Tibial artery (tissue), 4 donors: ENCODE measurements around the gene CERS1.

Experiments
- DNase-seq, 2 donors: peaks; one replicate each; pipeline ENCODE4 v3.0.0-alpha.2; 2019
- H3K27ac ChIP-seq, 2 donors: fragments of 200-600 bp; sonication (generic) in 1 of 2; 1 replicate in 1 of 2; 2 replicates in 1 of 2; pipeline ENCODE4 v1.5.1; 2018 to 2019; ENCODE audit warnings: mild to moderate bottlenecking in 1 of 2
- H3K27me3 ChIP-seq, 2 donors: fragments of 200-600 bp; sonication (generic) in 1 of 2; one replicate each; pipeline versions ENCODE4 v1.5.1 to v1.6.0; 2016 to 2019
- H3K36me3 ChIP-seq, 3 donors: fragments of 200-600 bp; sonication (generic) in 2 of 3; one replicate each; pipeline ENCODE4 v1.5.1; 2016 to 2019; ENCODE audit warnings: mild to moderate bottlenecking in 2 of 3
- H3K4me1 ChIP-seq, 4 donors: fragments of 200-600 bp; sonication (generic) in 2 of 4; 1 replicate in 3 of 4; 2 replicates in 1 of 4; pipeline ENCODE4 v1.5.1; 2016 to 2019
- H3K4me3 ChIP-seq, 2 donors: fragments of 200-600 bp; sonication (generic) in 1 of 2; 1 replicate in 1 of 2; 2 replicates in 1 of 2; pipeline ENCODE4 v1.5.1; 2018 to 2019; ENCODE audit warnings: mild to moderate bottlenecking in 2 of 2
- H3K9me3 ChIP-seq, 3 donors: fragments of 200-600 bp; sonication (generic) in 1 of 3; one replicate each; pipeline ENCODE4 v1.5.1; 2016 to 2019
- CTCF ChIP-seq, 2 experiments: fragments of 200-600 bp in 1 of 2; fragments of 450-650 bp in 1 of 2; IDR thresholded peaks; one replicate each; pipeline ENCODE4 v1.5.1; 2017 to 2019; ENCODE audit warnings: antibody characterized with exemption in 2 of 2, mild to moderate bottlenecking in 1 of 2, moderate library complexity in 1 of 2
- intact Hi-C: fragments of 100-400 bp; cut with DNase I; formaldehyde crosslinking; loops from one replicate; pipeline ENCODE4 v1.15.0; 2023; ENCODE audit warnings: low total_unique reads

Gene CERS1

GRCh38 chr19:18940769-18941627 is 45.0 kb upstream of the CERS1 start, which contains the start of gene HOMER3:
HOMER3 (minus strand) TSS chr19:18941217; CDS start chr19:18938982, 2,235 bp downstream.
- peak within 1 kb of the TSS; percentile 73 to 78 for H3K27ac ChIP-seq

DNA sequence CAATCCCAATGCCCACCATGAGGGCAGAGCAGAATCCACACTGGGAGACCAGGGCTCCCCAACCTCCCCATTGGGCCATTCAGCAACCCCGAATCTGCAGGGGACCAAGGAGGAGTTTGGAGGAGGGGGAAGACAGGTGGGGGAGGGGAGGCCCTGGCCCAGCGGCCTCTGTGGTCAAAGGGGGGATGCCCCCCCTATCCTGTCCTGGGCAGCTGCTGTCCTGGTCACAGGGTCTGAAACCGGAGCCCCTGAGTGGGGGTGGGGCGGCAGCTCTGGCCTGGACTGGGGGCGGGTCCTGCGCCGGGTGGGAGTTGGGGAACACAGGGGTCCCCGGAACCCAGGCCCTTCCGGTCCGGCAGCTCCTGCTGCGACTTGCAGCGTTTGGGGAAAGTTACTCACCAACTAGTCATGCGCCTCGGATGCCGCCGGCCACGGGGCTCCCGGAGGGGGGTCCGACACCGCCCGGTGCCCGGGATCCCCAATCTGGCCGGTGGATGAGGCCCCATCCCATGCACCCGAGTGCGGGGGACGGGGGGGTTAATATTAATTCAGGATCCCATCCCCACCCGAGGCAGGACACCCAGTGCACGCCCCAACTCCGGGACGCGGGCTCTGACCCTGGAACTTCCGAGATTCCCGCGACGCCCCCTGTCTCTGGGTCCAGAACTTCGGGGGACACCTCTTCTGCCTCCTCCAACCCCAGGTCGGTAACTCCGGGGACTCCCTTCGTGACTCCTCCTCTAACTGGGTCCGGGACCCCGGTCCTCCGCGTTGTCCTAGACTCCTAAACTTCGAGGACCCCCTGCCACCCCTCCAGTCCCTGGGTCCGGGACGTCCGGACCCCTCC is 44.2 kb upstream of the CERS1 start:
- H3K4me3 ChIP-seq: peak overlapping the region; percentile 73 to 95
- H3K9me3 ChIP-seq: no peaks in the 10 kb centered on the region
- H3K27ac ChIP-seq: peak overlapping the region; percentile 73 to 78
- H3K36me3 ChIP-seq: peaks cover 0 to 17% (median 10%) of the 10 kb centered on the region in 3 donors
- H3K27me3 ChIP-seq: no peaks in the 10 kb centered on the region
- intact Hi-C loops: loop anchor here (10.0 kb wide), 1 partner anchor 1725 kb away; the partner anchor contains the start of gene ZNF626
- H3K4me1 ChIP-seq: peaks cover 0 to 20% (median 13%) of the 10 kb centered on the region in 4 donors
- peak; percentile 65 to 83 for DNase-seq
- TF ChIP-seq CTCF (IDR thresholded peaks at IDR 0.05): no peak

More at GRCh38 chr19:18940769-18941627, 45.0 kb upstream of the CERS1 start, which contains the start of gene HOMER3:
- peaks cover 0 to 20% (median 13%) of the 10 kb centered on the region in 4 donors for H3K4me1 ChIP-seq
- peak; percentile 74 to 87 for DNase-seq
- peak; percentile 35 to 42 for TF ChIP-seq CTCF (IDR thresholded peaks at IDR 0.05)
- H3K27me3 ChIP-seq: no peaks in the 10 kb centered on the region
- peaks cover 0 to 17% (median 10%) of the 10 kb centered on the region in 3 donors for H3K36me3 ChIP-seq
- intact Hi-C loops: loop anchor here (10.0 kb wide), 1 partner anchor 1724 kb away; the partner anchor contains the start of gene ZNF626
- peak within 1 kb of the TSS; percentile 73 to 95 for H3K4me3 ChIP-seq
- H3K9me3 ChIP-seq: no peaks in the 10 kb centered on the region

DNA sequence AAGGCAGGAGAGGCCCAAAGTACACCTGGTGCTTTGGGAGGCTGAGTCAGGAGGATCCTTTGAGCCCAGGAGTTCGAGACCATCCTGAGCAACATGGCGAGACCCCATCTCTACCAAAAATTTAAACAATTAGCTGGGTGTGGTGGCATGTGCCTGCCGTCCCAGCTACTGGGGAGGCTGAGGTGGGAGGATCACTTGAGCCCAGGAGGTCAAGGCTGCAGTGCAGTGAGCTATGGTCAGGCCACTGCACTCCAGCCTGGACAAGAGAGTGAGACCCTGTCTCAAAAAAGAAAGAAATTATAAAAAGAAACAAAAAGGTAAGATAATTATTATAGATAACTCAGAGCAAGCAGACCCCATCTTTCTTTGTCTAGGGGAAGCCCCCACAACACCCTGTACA is 43.2 kb upstream of the CERS1 start:
- H3K4me3 ChIP-seq: peak overlapping the region in 1 of 2 donors; percentile 73
- H3K9me3 ChIP-seq: no peaks in the 10 kb centered on the region
- H3K36me3 ChIP-seq: peaks cover 0 to 24% (median 13%) of the 10 kb centered on the region in 3 donors
- TF ChIP-seq CTCF (IDR thresholded peaks at IDR 0.05): no peak
- no peak overlapping the region for H3K27ac ChIP-seq
- H3K27me3 ChIP-seq: no peaks in the 10 kb centered on the region
- DNase-seq: no peak
- intact Hi-C loops: no loop called here
- peaks cover 0 to 20% (median 13%) of the 10 kb centered on the region in 4 donors for H3K4me1 ChIP-seq

DNA sequence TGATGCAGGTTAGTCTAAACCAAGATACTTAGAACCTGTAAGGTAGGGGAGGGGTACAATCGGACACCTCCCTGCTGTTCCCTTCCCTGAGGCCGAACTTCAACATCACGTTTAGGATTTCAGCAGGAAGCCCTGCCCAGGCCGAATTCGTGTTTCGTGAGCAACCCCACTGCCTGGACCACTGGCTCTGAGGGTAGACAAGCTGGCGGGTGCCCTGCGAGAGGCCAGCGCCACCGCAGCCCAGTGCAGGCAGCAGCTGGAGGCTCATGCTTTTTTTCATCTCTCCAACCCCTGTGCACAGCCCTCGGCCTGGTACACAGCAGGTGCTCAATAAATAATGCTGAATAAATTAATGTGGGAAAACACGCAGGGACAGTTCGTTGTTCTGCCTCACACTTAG is 37.3 kb upstream of the CERS1 start:
- no peak for TF ChIP-seq CTCF (IDR thresholded peaks at IDR 0.05)
- Histone ChIP-seq H3K9me3 (no peaks in the 10 kb centered on the region), H3K4me1 (peaks cover 0 to 10% (median 0%) of the 10 kb centered on the region in 4 donors), H3K27me3 (no peaks in the 10 kb centered on the region), H3K27ac (no peak overlapping the region), H3K4me3 (no peak overlapping the region), H3K36me3 (peaks cover 0 to 72% (median 43%) of the 10 kb centered on the region in 3 donors)
- intact Hi-C loops: no loop called here
- no peak for DNase-seq

DNA sequence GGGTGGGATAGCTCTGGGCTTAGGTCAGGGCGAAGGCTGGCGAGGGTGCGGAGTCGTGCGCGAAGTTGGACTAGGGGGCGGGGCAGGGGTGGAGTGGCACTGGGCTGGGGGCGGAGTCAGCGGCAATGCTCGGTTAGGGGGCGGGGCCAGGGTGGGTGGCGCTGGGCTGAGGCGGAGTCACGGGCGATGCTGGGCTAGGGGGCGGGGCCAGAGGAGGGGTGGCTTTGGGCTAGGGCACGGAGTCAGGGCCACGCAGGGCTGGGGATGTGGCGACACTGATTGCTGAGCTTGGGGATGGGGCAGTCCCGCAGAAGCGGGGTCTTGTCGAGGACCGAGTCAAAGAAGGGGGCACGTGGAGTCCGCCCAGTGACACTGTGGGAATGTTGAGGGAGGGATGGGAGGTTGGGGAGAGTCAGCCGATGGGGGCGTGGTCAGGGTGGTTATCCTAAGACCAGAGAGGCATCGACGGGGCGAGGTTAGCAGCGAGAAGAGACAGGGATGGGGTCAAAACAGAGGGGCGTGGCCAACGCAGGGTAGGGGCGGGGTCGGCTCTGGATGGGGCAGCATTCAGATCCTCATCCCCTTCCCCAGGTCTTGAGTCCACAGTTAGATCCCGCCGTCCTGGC is 36.4 kb upstream of the CERS1 start:
- Histone ChIP-seq H3K9me3 (no peaks in the 10 kb centered on the region), H3K4me3 (no peak overlapping the region), H3K27me3 (no peaks in the 10 kb centered on the region), H3K27ac (no peak overlapping the region), H3K4me1 (peaks cover 0 to 10% (median 0%) of the 10 kb centered on the region in 4 donors), H3K36me3 (peaks cover 0 to 72% (median 45%) of the 10 kb centered on the region in 3 donors)
- no peak for TF ChIP-seq CTCF (IDR thresholded peaks at IDR 0.05)
- intact Hi-C loops: no loop called here
- DNase-seq: peak; percentile 74 to 85
